KMS-11 (cell line): ENCODE measurements around the gene ST6GAL2.

Source experiments
- H2AFZ ChIP-seq: fragments of 200-600 bp; sonication (generic); 2 replicates; pipeline ENCODE4 v1.6.1; 2016; ENCODE audit warnings: antibody characterized with exemption, mixed run types, low read depth
- H3K27ac ChIP-seq: fragments of 200-600 bp; sonication (generic); 2 replicates; pipeline ENCODE4 v1.6.1; 2016; ENCODE audit warnings: mild to moderate bottlenecking, mixed run types
- H3K27me3 ChIP-seq: fragments of 200-600 bp; sonication (generic); 2 replicates; pipeline ENCODE4 v1.6.1; 2017; ENCODE audit warnings: mild to moderate bottlenecking, low read depth, mixed run types, moderate library complexity; ENCODE audit not compliant: insufficient read depth
- H3K36me3 ChIP-seq: fragments of 200-600 bp; sonication (generic); 2 replicates; pipeline ENCODE4 v1.6.1; 2017; ENCODE audit warnings: mild to moderate bottlenecking, mixed run types; ENCODE audit not compliant: insufficient read depth
- H3K4me1 ChIP-seq: fragments of 200-600 bp; sonication (generic); 2 replicates; pipeline ENCODE4 v1.6.1; 2016; ENCODE audit warnings: mild to moderate bottlenecking, low read depth, mixed run types; ENCODE audit not compliant: poor library complexity, severe bottlenecking
- H3K4me2 ChIP-seq: fragments of 200-600 bp; sonication (generic); 2 replicates; pipeline ENCODE4 v1.7.0; 2016; ENCODE audit warnings: mild to moderate bottlenecking, mixed run types
- H3K4me3 ChIP-seq: fragments of 200-600 bp; sonication (generic); IDR thresholded peaks from 2 replicates; pipeline ENCODE4 v1.6.1; 2017; ENCODE audit warnings: low read depth, low read length, mixed read lengths; ENCODE audit not compliant: insufficient read depth
- H3K79me2 ChIP-seq: fragments of 200-600 bp; sonication (generic); 2 replicates; pipeline ENCODE4 v1.6.1; 2016; ENCODE audit warnings: low read depth, mixed run types; ENCODE audit not compliant: insufficient read depth
- H3K9ac ChIP-seq: fragments of 200-600 bp; sonication (generic); 2 replicates; pipeline ENCODE4 v1.6.1; 2016; ENCODE audit warnings: mild to moderate bottlenecking, mixed run types
- H4K20me1 ChIP-seq: fragments of 200-600 bp; sonication (generic); 2 replicates; pipeline ENCODE4 v1.6.1; 2016; ENCODE audit warnings: mild to moderate bottlenecking, mixed run types; ENCODE audit not compliant: insufficient read depth
- TF ChIP-seq, protein P1 (sequence below): fragments of 200-600 bp; sonication (generic); conservative IDR thresholded peaks from 2 replicates; pipeline ENCODE4 v1.6.1; 2017; ENCODE audit warnings: low read depth, mild to moderate bottlenecking, antibody characterized with exemption, low read length, moderate library complexity, mixed read lengths

Gene ST6GAL2

DNA sequence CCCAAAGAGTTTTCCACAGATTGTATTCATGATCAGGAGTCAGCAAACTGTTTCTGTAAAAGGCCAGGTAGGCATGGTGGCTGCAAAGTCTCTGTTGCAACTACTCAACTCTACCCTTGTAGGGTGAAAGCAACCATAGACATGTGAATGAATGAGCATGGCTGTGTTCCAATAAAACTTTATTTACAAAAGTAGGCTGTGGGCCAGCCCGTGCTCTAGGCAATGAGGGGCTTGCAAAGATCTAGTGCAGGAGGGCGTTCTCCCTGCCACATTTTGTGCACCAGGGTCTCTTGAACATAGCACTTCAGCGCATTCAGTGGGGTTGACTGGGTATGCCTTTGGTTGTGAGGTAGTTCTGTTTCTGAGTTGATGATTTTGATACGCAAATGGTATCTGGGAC, 85.8 kb downstream of the ST6GAL2 start:
- no peaks in the 10 kb centered on the region for H3K27me3 ChIP-seq
- no peak overlapping the region for H3K4me3 ChIP-seq
- TF ChIP-seq, protein P1, sequence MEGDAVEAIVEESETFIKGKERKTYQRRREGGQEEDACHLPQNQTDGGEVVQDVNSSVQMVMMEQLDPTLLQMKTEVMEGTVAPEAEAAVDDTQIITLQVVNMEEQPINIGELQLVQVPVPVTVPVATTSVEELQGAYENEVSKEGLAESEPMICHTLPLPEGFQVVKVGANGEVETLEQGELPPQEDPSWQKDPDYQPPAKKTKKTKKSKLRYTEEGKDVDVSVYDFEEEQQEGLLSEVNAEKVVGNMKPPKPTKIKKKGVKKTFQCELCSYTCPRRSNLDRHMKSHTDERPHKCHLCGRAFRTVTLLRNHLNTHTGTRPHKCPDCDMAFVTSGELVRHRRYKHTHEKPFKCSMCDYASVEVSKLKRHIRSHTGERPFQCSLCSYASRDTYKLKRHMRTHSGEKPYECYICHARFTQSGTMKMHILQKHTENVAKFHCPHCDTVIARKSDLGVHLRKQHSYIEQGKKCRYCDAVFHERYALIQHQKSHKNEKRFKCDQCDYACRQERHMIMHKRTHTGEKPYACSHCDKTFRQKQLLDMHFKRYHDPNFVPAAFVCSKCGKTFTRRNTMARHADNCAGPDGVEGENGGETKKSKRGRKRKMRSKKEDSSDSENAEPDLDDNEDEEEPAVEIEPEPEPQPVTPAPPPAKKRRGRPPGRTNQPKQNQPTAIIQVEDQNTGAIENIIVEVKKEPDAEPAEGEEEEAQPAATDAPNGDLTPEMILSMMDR: no peak
- H3K4me2 ChIP-seq: no peak overlapping the region
- no peaks in the 10 kb centered on the region for H3K79me2 ChIP-seq
- H3K27ac ChIP-seq: no peak overlapping the region
- no peaks in the 10 kb centered on the region for H4K20me1 ChIP-seq
- no peak overlapping the region for H3K9ac ChIP-seq
- H3K36me3 ChIP-seq: no peaks in the 10 kb centered on the region
- no peaks in the 10 kb centered on the region for H3K4me1 ChIP-seq
- H2AFZ ChIP-seq: no peak overlapping the region

DNA sequence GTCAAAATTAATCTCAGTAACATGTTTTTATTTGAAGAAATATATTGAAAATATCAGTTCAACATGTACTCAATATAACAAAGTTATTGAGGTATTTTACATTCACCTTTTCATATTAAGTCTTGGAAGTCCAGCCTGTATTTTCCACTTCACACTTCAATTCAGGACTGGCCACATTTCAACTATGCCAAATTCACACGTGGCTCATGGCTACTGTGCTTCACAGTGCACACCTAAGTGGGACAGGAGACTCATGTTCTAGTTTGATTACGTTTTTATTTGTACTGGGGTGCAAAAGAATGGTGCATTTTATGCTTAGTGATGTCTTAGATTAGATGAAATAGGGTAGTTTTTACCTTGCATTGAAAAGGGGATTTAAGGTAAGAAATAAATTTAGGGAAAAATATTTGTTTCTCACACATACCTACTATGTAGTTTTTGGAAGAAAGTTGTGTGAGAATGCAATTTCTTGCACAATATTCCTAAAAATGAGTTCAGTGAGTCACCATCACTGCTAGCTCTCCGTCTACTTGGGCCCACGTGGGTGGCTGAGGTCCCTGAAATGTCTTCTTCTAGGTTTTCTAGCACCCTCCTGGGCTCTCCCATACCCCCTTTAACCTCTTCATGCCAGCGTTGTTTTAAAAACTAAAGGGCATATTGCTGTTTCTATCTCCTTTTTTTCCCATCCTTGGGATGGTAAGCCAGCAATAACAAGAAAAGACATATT, 87.0 kb downstream of the ST6GAL2 start:
- TF ChIP-seq, protein P1: no peak
- no peaks in the 10 kb centered on the region for H3K36me3 ChIP-seq
- no peaks in the 10 kb centered on the region for H3K79me2 ChIP-seq
- H2AFZ ChIP-seq: no peak overlapping the region
- H4K20me1 ChIP-seq: no peaks in the 10 kb centered on the region
- H3K9ac ChIP-seq: no peak overlapping the region
- no peak overlapping the region for H3K4me2 ChIP-seq
- H3K27ac ChIP-seq: no peak overlapping the region
- H3K27me3 ChIP-seq: no peaks in the 10 kb centered on the region
- no peak overlapping the region for H3K4me3 ChIP-seq
- H3K4me1 ChIP-seq: no peaks in the 10 kb centered on the region

DNA sequence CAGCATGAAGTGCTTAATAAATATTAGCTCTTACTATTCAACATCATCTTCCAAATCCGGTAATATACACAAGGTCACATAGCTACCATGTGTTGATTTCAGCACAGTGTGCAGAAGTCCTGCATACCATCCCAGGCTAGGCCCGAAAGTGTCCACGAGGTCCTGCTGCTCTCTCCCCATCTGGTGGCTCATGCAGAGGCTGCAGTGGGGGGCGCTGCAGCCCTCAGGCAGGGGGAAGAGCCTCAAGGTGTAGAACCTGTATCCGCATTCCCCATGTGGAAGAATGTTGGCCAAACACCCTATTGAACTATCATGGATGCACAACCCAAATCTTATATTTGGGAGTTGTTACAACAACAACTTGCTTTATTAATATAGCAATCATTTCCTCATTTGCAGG, 88.5 kb downstream of the ST6GAL2 start:
- Histone ChIP-seq H3K27ac (no peak overlapping the region), H4K20me1 (no peaks in the 10 kb centered on the region), H3K9ac (no peak overlapping the region), H3K79me2 (no peaks in the 10 kb centered on the region), H3K4me2 (no peak overlapping the region), H3K27me3 (no peaks in the 10 kb centered on the region), H3K4me3 (no peak overlapping the region), H2AFZ (no peak overlapping the region), H3K4me1 (no peaks in the 10 kb centered on the region), H3K36me3 (no peaks in the 10 kb centered on the region)
- TF ChIP-seq, protein P1: no peak

DNA sequence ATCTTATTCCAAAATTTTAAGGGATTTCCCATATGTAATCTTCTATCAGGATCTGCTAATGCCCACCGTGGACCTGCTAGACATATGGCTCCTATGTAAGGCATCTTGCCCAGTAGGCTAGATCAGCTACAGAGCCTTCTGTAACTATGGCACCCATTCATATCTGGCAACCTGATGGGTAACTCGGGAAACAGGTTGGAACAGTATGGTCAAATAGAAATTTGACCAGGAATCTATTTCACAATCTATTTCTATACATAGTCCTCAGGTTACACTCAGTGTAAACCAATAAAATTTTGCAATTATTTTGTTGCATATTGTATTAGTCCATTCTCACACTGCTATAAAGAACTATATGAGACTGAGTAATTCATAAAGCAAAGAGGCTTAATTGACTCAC, 93.3 kb downstream of the ST6GAL2 start:
- no peak overlapping the region for H3K9ac ChIP-seq
- no peaks in the 10 kb centered on the region for H3K79me2 ChIP-seq
- no peak overlapping the region for H2AFZ ChIP-seq
- no peaks in the 10 kb centered on the region for H3K36me3 ChIP-seq
- H3K4me1 ChIP-seq: no peaks in the 10 kb centered on the region
- TF ChIP-seq, protein P1: no peak
- H3K4me2 ChIP-seq: no peak overlapping the region
- no peak overlapping the region for H3K27ac ChIP-seq
- no peak overlapping the region for H3K4me3 ChIP-seq
- H4K20me1 ChIP-seq: no peaks in the 10 kb centered on the region
- no peaks in the 10 kb centered on the region for H3K27me3 ChIP-seq
